CD14-positive monocyte (primary cell): ENCODE data around the gene NDUFA13. TPM values are rescaled to one million over a fixed set of nuclear protein-coding genes. Genes with fewer than 3 reads are reported as not detected.

ENCODE experiments used
- DNase-seq, 3 donors: peaks; one replicate each; pipeline ENCODE4 v3.0.0-alpha.2; 2011 to 2022
- H2AFZ ChIP-seq: 2 replicates; pipeline ENCODE4 v1.6.0; 2012; ENCODE audit warnings: mild to moderate bottlenecking, low read depth, low read length, inconsistent platforms; ENCODE audit not compliant: insufficient read depth, poor library complexity, severe bottlenecking
- H3K27ac ChIP-seq, 2 donors: 1 replicate in 1 of 2; 2 replicates in 1 of 2; pipeline ENCODE4 v1.5.1; 2012 to 2013; ENCODE audit warnings: low read length in 2 of 2, control low read depth in 1 of 2, inconsistent platforms in 1 of 2, low read depth in 1 of 2, mild to moderate bottlenecking in 1 of 2
- H3K27me3 ChIP-seq, 2 donors: one replicate each; pipeline versions ENCODE4 v1.6.0 to v1.6.1; 2011 to 2013; ENCODE audit warnings: low read length in 2 of 2; ENCODE audit not compliant: control insufficient read depth in 2 of 2, insufficient read depth in 2 of 2
- H3K36me3 ChIP-seq, 2 donors: replicated peaks in 1 of 2; 1 replicate in 1 of 2; 2 replicates in 1 of 2; pipeline versions ENCODE4 v1.5.1 to v1.6.1; 2012 to 2013; ENCODE audit warnings: low read length in 2 of 2, control low read depth in 1 of 2, inconsistent platforms in 1 of 2, mild to moderate bottlenecking in 1 of 2; ENCODE audit not compliant: insufficient read depth in 2 of 2, control insufficient read depth in 1 of 2
- H3K4me1 ChIP-seq, 2 donors: 1 replicate in 1 of 2; 2 replicates in 1 of 2; pipeline versions ENCODE4 v1.5.1 to v1.6.1; 2012 to 2013; ENCODE audit warnings: low read length in 2 of 2, control low read depth in 1 of 2, inconsistent platforms in 1 of 2, mild to moderate bottlenecking in 1 of 2, moderate library complexity in 1 of 2; ENCODE audit not compliant: insufficient read depth in 2 of 2, control insufficient read depth in 1 of 2
- H3K4me2 ChIP-seq: replicated peaks from 2 replicates; pipeline ENCODE3; 2012; ENCODE audit warnings: low read length, moderate library complexity, mild to moderate bottlenecking; ENCODE audit not compliant: poor library complexity, severe bottlenecking; ENCODE audit errors: extremely low read depth
- H3K4me3 ChIP-seq, 3 experiments: fragments of 200-600 bp in 1 of 3; sonication (generic) in 1 of 3; replicated peaks in 1 of 3; 1 replicate in 2 of 3; 2 replicates in 1 of 3; pipeline ENCODE4 v1.5.1; 2011 to 2013; ENCODE audit warnings: low read length in 3 of 3, mild to moderate bottlenecking in 3 of 3, control low read depth in 2 of 3, low read depth in 2 of 3, inconsistent platforms in 1 of 3, moderate library complexity in 1 of 3
- H3K79me2 ChIP-seq: 2 replicates; pipeline ENCODE4 v1.6.0; 2012; ENCODE audit warnings: mild to moderate bottlenecking, control low read depth, inconsistent platforms, low read length, moderate library complexity; ENCODE audit not compliant: insufficient read depth
- H3K9ac ChIP-seq: 2 replicates; pipeline ENCODE4 v1.6.0; 2017; ENCODE audit warnings: low read length, mild to moderate bottlenecking; ENCODE audit not compliant: insufficient read depth, poor library complexity, severe bottlenecking
- H3K9me3 ChIP-seq, 2 donors: replicated peaks in 1 of 2; 1 replicate in 1 of 2; 2 replicates in 1 of 2; pipeline versions ENCODE4 v1.5.1 to v1.6.1; 2012 to 2013; ENCODE audit warnings: low read length in 2 of 2, control low read depth in 1 of 2; ENCODE audit not compliant: control insufficient read depth in 1 of 2, insufficient read depth in 1 of 2
- H4K20me1 ChIP-seq: 2 replicates; pipeline ENCODE4 v1.6.0; 2012; ENCODE audit warnings: mild to moderate bottlenecking, low read length, control low read depth, moderate library complexity; ENCODE audit not compliant: insufficient read depth
- H3K27ac Mint-ChIP-seq, 7 donors: one replicate each; pipeline ENCODE4 v1.8.0; 2020; ENCODE audit warnings: mild to moderate bottlenecking in 7 of 7, mixed read lengths in 7 of 7, moderate library complexity in 6 of 7, inconsistent platforms in 2 of 7
- H3K27me3 Mint-ChIP-seq, 3 donors: one replicate each; pipeline ENCODE4 v1.8.0; 2021 to 2022; ENCODE audit warnings: low read depth in 3 of 3, mild to moderate bottlenecking in 3 of 3, mixed read lengths in 3 of 3, moderate library complexity in 3 of 3, inconsistent platforms in 1 of 3
- H3K36me3 Mint-ChIP-seq, 2 donors: one replicate each; pipeline ENCODE4 v1.8.0; 2020; ENCODE audit warnings: mixed read lengths in 2 of 2, inconsistent platforms in 1 of 2, mild to moderate bottlenecking in 1 of 2
- H3K4me1 Mint-ChIP-seq: one replicate; pipeline ENCODE4 v1.8.0; 2020; ENCODE audit warnings: mild to moderate bottlenecking, mixed read lengths
- H3K4me3 Mint-ChIP-seq, 2 donors: one replicate each; pipeline ENCODE4 v1.8.0; 2020; ENCODE audit warnings: mild to moderate bottlenecking in 2 of 2, mixed read lengths in 2 of 2, moderate library complexity in 1 of 2
- H3K9me3 Mint-ChIP-seq, 7 donors: one replicate each; pipeline ENCODE4 v1.8.0; 2020 to 2022; ENCODE audit warnings: mixed read lengths in 7 of 7, mild to moderate bottlenecking in 6 of 7, moderate library complexity in 6 of 7, inconsistent platforms in 2 of 7
- CTCF ChIP-seq: fragments of 200-600 bp; IDR thresholded peaks from one replicate; pipeline ENCODE4 v1.8.0; 2022; ENCODE audit warnings: antibody characterized with exemption, mild to moderate bottlenecking
- WGBS: methylation state at CpG from one replicate; pipeline ENCODE4 v1.1.5; 2013; ENCODE audit warnings: missing lambda C conversion rate; ENCODE audit not compliant: insufficient coverage; 5-methylcytosine and 5-hydroxymethylcytosine counted together
- intact Hi-C, 2 donors: fragments of 100-400 bp; cut with micrococcal nuclease; formaldehyde crosslinking; loops; one replicate each; pipeline versions ENCODE4 v1.15.0 to v1.15.1; 2023
- polyA plus RNA-seq, 3 donors: library from polyadenylated mRNA; depleted of rRNA in 1 of 3; unstranded in 2 of 3; stranded (reverse) in 1 of 3; fragments of 300-500 nt in 2 of 3; fragments of >200 nt in 1 of 3; fragmentation: Illumina TruSeq in 2 of 3; gene quantifications; 1 replicate in 2 of 3; 2 replicates in 1 of 3; pipeline ENCODE4 v1.2.3, GENCODE V29; 2012 to 2021

NDUFA13 gene
- polyA plus RNA-seq, 3 donors, result 86.7 to 433 (median 361) TPM

GRCh38 chr19:19575411-19575810, 59.4 kb downstream of the NDUFA13 start:
- Mint-ChIP-seq H3K27ac (peak overlapping the region in 1 of 7 donors; percentile 12), H3K36me3 (no peaks in the 10 kb centered on the region), H3K4me1 (no peaks in the 10 kb centered on the region), H3K9me3 (peaks cover 0 to 3% (median 0%) of the 10 kb centered on the region in 7 donors), H3K4me3 (no peak overlapping the region), H3K27me3 (peaks cover 2 to 4% (median 2%) of the 10 kb centered on the region in 3 donors)
- no peaks in the 10 kb centered on the region for H3K27me3 ChIP-seq
- H4K20me1 ChIP-seq, result no peaks in the 10 kb centered on the region
- no peak overlapping the region for H2AFZ ChIP-seq
- H3K9ac ChIP-seq, result no peak overlapping the region
- H3K4me1 ChIP-seq, result no peaks in the 10 kb centered on the region
- H3K4me2 ChIP-seq, result no peak overlapping the region
- H3K79me2 ChIP-seq, result no peaks in the 10 kb centered on the region
- 96% methylated on average over 6 of the region's 6 CpGs for WGBS
- intact Hi-C loops, result no loop called here
- DNase-seq, result no peak
- H3K27ac ChIP-seq, result no peak overlapping the region
- TF ChIP-seq CTCF, result no peak
- H3K9me3 ChIP-seq, result no peaks in the 10 kb centered on the region
- H3K4me3 ChIP-seq, result no peak overlapping the region
- no peaks in the 10 kb centered on the region for H3K36me3 ChIP-seq

Other genes starting within 250 kb of the NDUFA13 start
- gene TM6SF2, start 242.9 kb upstream of the NDUFA13 start, polyA plus RNA-seq, result not detected
- gene SUGP1, start 195.7 kb upstream of the NDUFA13 start, polyA plus RNA-seq, result 10 to 100 TPM; 17.4 to 38.8 (median 18.1) TPM
- 10 to 100 TPM in 2 of 3 donors, 1 to 10 TPM in 1; 7.4 to 68.4 (median 14.5) TPM for gene MAU2, start 195.4 kb upstream of the NDUFA13 start, polyA plus RNA-seq
- gene GATAD2A, start 110.5 kb upstream of the NDUFA13 start, polyA plus RNA-seq, result 10 to 100 TPM in 1 of 3 donors, 1 to 10 TPM in 2; 8.0 to 35.9 (median 8.7) TPM
- under 1 TPM in 2 of 3 donors, not detected in 1; 0.27 to 0.80 TPM for gene TSSK6, start 677 bp upstream of the NDUFA13 start, polyA plus RNA-seq
- 1 to 10 TPM in 1 of 3 donors, not detected in 2; 2.3 TPM for gene YJEFN3, start 12.7 kb downstream of the NDUFA13 start, polyA plus RNA-seq
- gene CILP2, start 22.0 kb downstream of the NDUFA13 start, polyA plus RNA-seq, result under 1 TPM in 1 of 3 donors, not detected in 2; 0.04 TPM
- gene PBX4, start 102.5 kb downstream of the NDUFA13 start, polyA plus RNA-seq, result 1 to 10 TPM in 1 of 3 donors, not detected in 2; 2.4 TPM
- gene LPAR2, start 112.0 kb downstream of the NDUFA13 start, polyA plus RNA-seq, result 100 to 1,000 TPM in 1 of 3 donors, 1 to 10 TPM in 2; 1.9 to 108 (median 2.2) TPM
- gene GMIP, start 127.4 kb downstream of the NDUFA13 start, polyA plus RNA-seq, result 10 to 100 TPM; 41.4 to 91.4 (median 75.1) TPM
- gene ATP13A1, start 147.5 kb downstream of the NDUFA13 start, polyA plus RNA-seq, result 100 to 1,000 TPM in 1 of 3 donors, 10 to 100 TPM in 2; 16.9 to 106 (median 21.9) TPM
- 1 to 10 TPM; 4.5 to 8.4 (median 5.5) TPM for gene ZNF101, start 152.6 kb downstream of the NDUFA13 start, polyA plus RNA-seq
- 1 to 10 TPM in 2 of 3 donors, under 1 TPM in 1; 0.88 to 2.1 (median 1.2) TPM for gene ZNF14, start 216.9 kb downstream of the NDUFA13 start, polyA plus RNA-seq